ENCODE results near the gene MDN1.

GRCh38 chr6:89630488-89630887 lies 189.1 kb downstream of the MDN1 start:
- TF ChIP-seq POLR2AphosphoS5 (IDR thresholded peaks at IDR 0.05), result no peak
- no peak for TF ChIP-seq CTCF (IDR thresholded peaks at IDR 0.05 in 8 of 11, conservative IDR thresholded peaks at IDR 0.05 in 3 of 11)
